Suprapubic skin (tissue), 3 donors: ENCODE data around the gene GDF11.

Experiments
- CTCF ChIP-seq, 2 donors: fragments of 200-600 bp in 1 of 2; fragments of 450-650 bp in 1 of 2; sonication (generic) in 1 of 2; IDR thresholded peaks; one replicate each; pipeline ENCODE4 v1.5.1; 2016 to 2019; ENCODE audit warnings: antibody characterized with exemption in 2 of 2, mild to moderate bottlenecking in 1 of 2, moderate library complexity in 1 of 2
- POLR2A ChIP-seq, 2 donors: fragments of 450-650 bp; IDR thresholded peaks; one replicate each; pipeline ENCODE4 v1.6.1; 2017; ENCODE audit warnings: antibody characterized with exemption in 2 of 2, mild to moderate bottlenecking in 2 of 2, moderate library complexity in 2 of 2

GRCh38 chr12:55788546-55788945, 45.6 kb downstream of the GDF11 start:
- no peak for TF ChIP-seq POLR2A (IDR thresholded peaks at IDR 0.05)
- no peak for TF ChIP-seq CTCF (IDR thresholded peaks at IDR 0.05)
